K562 (cell line): Measurements from ENCODE around the gene TMEM163. TPM values are rescaled to one million over a fixed set of nuclear protein-coding genes. Genes with fewer than 3 reads are reported as not detected.

ENCODE experiments used
- CHD1 ChIP-seq: fragments of 200-600 bp; sonication (generic); IDR thresholded peaks from one replicate; pipeline ENCODE4 v1.6.1; 2012; ENCODE audit warnings: mild to moderate bottlenecking, moderate library complexity, low read length, inconsistent platforms
- CSDE1 ChIP-seq, 2 experiments: fragments of 450-650 bp; IDR thresholded peaks; 2 replicates each; pipeline ENCODE4 v1.6.1; 2016; ENCODE audit warnings: mild to moderate bottlenecking in 1 of 2
- HMGXB4 ChIP-seq: sonication (generic); formaldehyde crosslinking; IDR thresholded peaks from 2 replicates; pipeline ENCODE4 v1.8.1; 2023; ENCODE audit warnings: mild to moderate bottlenecking, missing genetic modification reagents
- MCM7 ChIP-seq, 2 experiments: fragments of 450-650 bp; IDR thresholded peaks; 2 replicates each; pipeline ENCODE4 v1.6.1; 2016 to 2018
- NR2F6 ChIP-seq: fragments of 450-650 bp; formaldehyde crosslinking; IDR thresholded peaks from 2 replicates; pipeline ENCODE4 v1.4.0; 2020; ENCODE audit warnings: mild to moderate bottlenecking
- TCFL5 ChIP-seq: fragments of 250-450 bp; sonication (Bioruptor Pico); conservative IDR thresholded peaks from 2 replicates; pipeline ENCODE4 v1.6.1; 2021; ENCODE audit warnings: mild to moderate bottlenecking, moderate library complexity, matching md5 sums
- THRA ChIP-seq: fragments of 450-650 bp; IDR thresholded peaks from 2 replicates; pipeline ENCODE4 v1.6.1; 2017; ENCODE audit warnings: mild to moderate bottlenecking, moderate library complexity
- ZNF232 ChIP-seq: sonication (generic); formaldehyde crosslinking; IDR thresholded peaks from 2 replicates; pipeline ENCODE4 v1.8.0; 2022; ENCODE audit warnings: mild to moderate bottlenecking, missing genetic modification reagents
- polyA plus RNA-seq, 8 experiments: library from polyadenylated mRNA; depleted of rRNA in 4 of 8; stranded (reverse) in 5 of 8; unstranded in 3 of 8; fragments of >200 nt; fragmentation: Nextera tagmentation in 2 of 8; fragmentation: Illumina TruSeq in 1 of 8; extraction: Ambion mirVana in 2 of 8; extraction: Trizol in 1 of 8; gene quantifications; 2 replicates each; pipeline versions ENCODE4 v1.2.1 to v1.2.3, GENCODE V29; 2011 to 2014; ENCODE audit warnings: inconsistent platforms in 1 of 8, missing spikeins in 1 of 8
- total RNA-seq, 7 experiments: library from RNA; depleted of rRNA in 6 of 7; stranded (reverse); fragments of >200 nt in 6 of 7; fragmentation: Illumina TruSeq in 2 of 7; extraction: Trizol in 2 of 7; gene quantifications; 2 replicates each; pipeline versions ENCODE4 v1.2.1 to v1.2.3, GENCODE V29; 2011 to 2021; ENCODE audit warnings: low replicate concordance in 1 of 7

Gene TMEM163
- total and polyA plus RNA-seq, 9 of the 15 experiments (the other 6 are each of a cell fraction or from before 2014, with no cell fraction given) = 0.04 to 0.68 (median 0.16) TPM; not detected in 3

- no peak for TF ChIP-seq THRA
- TF ChIP-seq MCM7 (IDR thresholded peaks at IDR 0.05) = no peak
- TF ChIP-seq TCFL5 (CRISPR knock-in tag) = no peak
- TF ChIP-seq NR2F6 (CRISPR knock-in tag) = no peak
- TF ChIP-seq HMGXB4 (CRISPR knock-in tag) = no peak
- TF ChIP-seq ZNF232 (CRISPR knock-in tag) = no peak
- no peak for TF ChIP-seq CSDE1 (IDR thresholded peaks at IDR 0.05)
- TF ChIP-seq CHD1 = no peak
Observed at GRCh38 chr2:134501476-134502091, 217.2 kb downstream of the TMEM163 start (continued).
